H1 (cell line): ENCODE data around the gene NEUROG1. TPM values are rescaled to one million over a fixed set of nuclear protein-coding genes. Genes with fewer than 3 reads are reported as not detected.

Experiments
- CTCF ChIA-PET: fragments of 300-600 bp; sonication (Branson Sonifier 250); formaldehyde crosslinking; loops from one replicate; lab custom pipeline; 2021; ENCODE audit not compliant: partially characterized antibody; lab: Charles Lee
- POLR2A ChIA-PET: fragments of 300-600 bp; sonication (Branson Sonifier 250); formaldehyde crosslinking; loops from one replicate; lab custom pipeline; 2021; ENCODE audit warnings: inconsistent platforms; ENCODE audit not compliant: partially characterized antibody; lab: Charles Lee
- DNase-seq, 2 experiments: peaks; one replicate each; pipeline versions ENCODE4 v3.0.0 to v3.0.0-alpha.2; 2010 to 2022; ENCODE audit warnings: low spot score in 2 of 2, low read depth in 1 of 2, mixed read lengths in 1 of 2
- FAIRE-seq: peaks from 2 replicates; lab custom pipeline; 2011; peaks lifted over from hg19 to GRCh38; lab: Jason Lieb, UNC
- H2AFZ ChIP-seq: 2 replicates; pipeline ENCODE4 v1.8.1; 2012; ENCODE audit warnings: low read length, inconsistent platforms
- H2AK5ac ChIP-seq: 2 replicates; pipeline ENCODE4 v1.6.1; 2013; ENCODE audit warnings: low read depth, low read length
- H2BK120ac ChIP-seq: replicated peaks from 2 replicates; pipeline ENCODE3; 2013; ENCODE audit warnings: low read depth, low read length, inconsistent platforms
- H2BK12ac ChIP-seq: 2 replicates; pipeline ENCODE4 v1.6.1; 2013; ENCODE audit warnings: low read depth, low read length
- H2BK15ac ChIP-seq: 2 replicates; pipeline ENCODE4 v1.6.1; 2013; ENCODE audit warnings: low read length
- H2BK20ac ChIP-seq: 2 replicates; pipeline ENCODE4 v1.6.1; 2013; ENCODE audit warnings: low read length
- H2BK5ac ChIP-seq: 2 replicates; pipeline ENCODE4 v1.6.1; 2013; ENCODE audit warnings: low read depth, low read length
- H3K14ac ChIP-seq: 2 replicates; pipeline ENCODE4 v1.6.1; 2013; ENCODE audit warnings: inconsistent platforms; ENCODE audit not compliant: insufficient read length
- H3K18ac ChIP-seq: 2 replicates; pipeline ENCODE4 v1.6.1; 2013; ENCODE audit warnings: low read length; ENCODE audit errors: extremely low read depth
- H3K23ac ChIP-seq: 2 replicates; pipeline ENCODE4 v1.6.1; 2013; ENCODE audit warnings: inconsistent platforms; ENCODE audit not compliant: insufficient read length
- H3K23me2 ChIP-seq: 2 replicates; pipeline ENCODE4 v1.6.1; 2013; ENCODE audit warnings: low read depth, low read length
- H3K27ac ChIP-seq: 2 replicates; pipeline ENCODE4 v1.6.1; 2011; ENCODE audit warnings: low read depth, low read length, inconsistent platforms
- H3K27me3 ChIP-seq, 4 experiments: replicated peaks in 1 of 4; 1 replicate in 1 of 4; 2 replicates in 3 of 4; pipeline versions ENCODE4 v1.6.1 to v1.8.1; 2011 to 2013; ENCODE audit warnings: low read length in 3 of 4, mild to moderate bottlenecking in 3 of 4, inconsistent platforms in 2 of 4, mixed read lengths in 2 of 4, moderate library complexity in 1 of 4; ENCODE audit not compliant: control insufficient read depth in 3 of 4, insufficient read depth in 3 of 4; ENCODE audit errors: extremely low read depth in 1 of 4
- H3K36me3 ChIP-seq, 4 experiments: 2 replicates each; pipeline versions ENCODE4 v1.6.1 to v1.8.1; 2011 to 2013; ENCODE audit warnings: mild to moderate bottlenecking in 4 of 4, low read length in 3 of 4, moderate library complexity in 2 of 4, control low read depth in 1 of 4, inconsistent platforms in 1 of 4; ENCODE audit not compliant: insufficient read depth in 4 of 4, control insufficient read depth in 2 of 4
- H3K4ac ChIP-seq: replicated peaks from 2 replicates; pipeline ENCODE3; 2013; ENCODE audit warnings: low read length, low read depth, mixed read lengths, inconsistent platforms; ENCODE audit not compliant: insufficient read length
- H3K4me1 ChIP-seq, 4 experiments: replicated peaks in 1 of 4; 1 replicate in 1 of 4; 2 replicates in 3 of 4; pipeline versions ENCODE4 v1.6.1 to v1.8.1; 2011 to 2013; ENCODE audit warnings: low read length in 3 of 4, inconsistent platforms in 2 of 4, mixed read lengths in 1 of 4; ENCODE audit not compliant: insufficient read depth in 4 of 4, control insufficient read depth in 3 of 4
- H3K4me2 ChIP-seq, 2 experiments: 2 replicates each; pipeline versions ENCODE4 v1.6.1 to v1.8.1; 2011 to 2013; ENCODE audit warnings: low read depth in 2 of 2, low read length in 2 of 2, control low read depth in 1 of 2, inconsistent platforms in 1 of 2, mild to moderate bottlenecking in 1 of 2; ENCODE audit not compliant: insufficient read depth in 1 of 2
- H3K4me3 ChIP-seq, 4 experiments: fragments of 200-600, 300-600 bp in 1 of 4; sonication (generic), shearing (Covaris generic), sonication (Bioruptor Twin) in 1 of 4; 2 replicates each; pipeline versions ENCODE4 v1.5.1 to v1.8.1; 2011 to 2016; ENCODE audit warnings: low read length in 4 of 4, low read depth in 3 of 4, control low read depth in 2 of 4, inconsistent platforms in 2 of 4, mild to moderate bottlenecking in 2 of 4, mixed read lengths in 1 of 4, moderate library complexity in 1 of 4; ENCODE audit not compliant: insufficient read depth in 2 of 4; ENCODE audit errors: extremely low read depth in 1 of 4
- H3K56ac ChIP-seq: replicated peaks from 2 replicates; pipeline ENCODE3; 2013; ENCODE audit warnings: low read depth, mild to moderate bottlenecking, mixed read lengths, low read length, inconsistent platforms; ENCODE audit not compliant: insufficient read length
- H3K79me1 ChIP-seq: 2 replicates; pipeline ENCODE4 v1.6.1; 2013; ENCODE audit warnings: low read depth, low read length, control low read depth
- H3K79me2 ChIP-seq, 2 experiments: 2 replicates each; pipeline versions ENCODE4 v1.6.1 to v1.8.1; 2012 to 2013; ENCODE audit warnings: low read length in 2 of 2, mild to moderate bottlenecking in 2 of 2, inconsistent platforms in 1 of 2; ENCODE audit not compliant: insufficient read depth in 2 of 2, control insufficient read depth in 1 of 2
- H3K9ac ChIP-seq, 4 experiments: replicated peaks in 1 of 4; 1 replicate in 1 of 4; 2 replicates in 3 of 4; pipeline versions ENCODE4 v1.6.1 to v1.8.1; 2011 to 2013; ENCODE audit warnings: low read depth in 3 of 4, low read length in 3 of 4, control low read depth in 2 of 4, mild to moderate bottlenecking in 2 of 4, moderate library complexity in 2 of 4, inconsistent platforms in 1 of 4; ENCODE audit errors: extremely low read depth in 1 of 4
- H3K9me3 ChIP-seq, 2 experiments: 2 replicates each; pipeline versions ENCODE4 v1.6.1 to v1.8.1; 2012 to 2013; ENCODE audit warnings: mild to moderate bottlenecking in 2 of 2, moderate library complexity in 2 of 2, control low read depth in 1 of 2, inconsistent platforms in 1 of 2, low read depth in 1 of 2, low read length in 1 of 2, mixed read lengths in 1 of 2; ENCODE audit not compliant: insufficient read depth in 2 of 2
- H4K20me1 ChIP-seq, 2 experiments: replicated peaks in 1 of 2; 2 replicates each; pipeline versions ENCODE3 to v1.8.1; 2011 to 2013; ENCODE audit warnings: inconsistent platforms in 2 of 2, low read length in 2 of 2, mild to moderate bottlenecking in 1 of 2; ENCODE audit not compliant: insufficient read depth in 2 of 2, control insufficient read depth in 1 of 2
- H4K5ac ChIP-seq: 2 replicates; pipeline ENCODE4 v1.6.1; 2013; ENCODE audit warnings: low read length, low read depth, mixed read lengths, inconsistent platforms; ENCODE audit not compliant: insufficient read length
- H4K8ac ChIP-seq: 2 replicates; pipeline ENCODE4 v1.8.0; 2013; ENCODE audit warnings: mild to moderate bottlenecking, moderate library complexity, low read length, inconsistent platforms; ENCODE audit not compliant: insufficient read depth; ENCODE audit errors: extremely low read depth
- H4K91ac ChIP-seq: replicated peaks from 2 replicates; pipeline ENCODE3; 2013; ENCODE audit warnings: low read length, mixed read lengths, inconsistent platforms; ENCODE audit not compliant: insufficient read length
- POU5F1 ChIP-seq: IDR thresholded peaks from 2 replicates; pipeline ENCODE4 v1.6.1; 2011; ENCODE audit warnings: low read depth, mild to moderate bottlenecking, low read length, moderate library complexity
- RAD21 ChIP-seq, 2 experiments: IDR thresholded peaks in 1 of 2; conservative IDR thresholded peaks in 1 of 2; 2 replicates each; pipeline ENCODE4 v1.6.1; 2011; ENCODE audit warnings: low read depth in 2 of 2, low read length in 2 of 2, improper control_type of control experiment in 1 of 2, inconsistent platforms in 1 of 2, mild to moderate bottlenecking in 1 of 2, moderate library complexity in 1 of 2
- WGBS, 2 experiments: shearing (Covaris generic) in 1 of 2; methylation state at CpG; one replicate each; pipeline versions ENCODE4 v1.1.6 to v1.1.7; 2013 to 2015; ENCODE audit warnings: low lambda C conversion rate in 2 of 2, mixed read lengths in 2 of 2, inconsistent platforms in 1 of 2, low coverage in 1 of 2, missing lambda C conversion rate in 1 of 2; ENCODE audit not compliant: insufficient replicate concordance in 2 of 2, insufficient coverage in 1 of 2, insufficient read length in 1 of 2; ENCODE audit errors: extremely low coverage in 1 of 2, missing lambda C conversion rate in 1 of 2; 5-methylcytosine and 5-hydroxymethylcytosine counted together
- polyA plus RNA-seq, 7 experiments: library from polyadenylated mRNA; depleted of rRNA in 3 of 7; stranded (reverse) in 5 of 7; unstranded in 2 of 7; fragments of >200 nt in 5 of 7; fragments of 200-250 nt in 2 of 7; gene quantifications; 1 replicate in 5 of 7; 2 replicates in 1 of 7; 4 replicates in 1 of 7; pipeline versions ENCODE4 v1.2.1 to v1.2.3, GENCODE V29; 2011 to 2013; ENCODE audit warnings: missing spikeins in 2 of 7, mixed read lengths in 2 of 7
- total RNA-seq: library from RNA; stranded (reverse); fragmentation: NEBNext Ultra II Directional; extraction: Animal tissue kit (Norgen Biotek cat#: 25700); gene quantifications from 2 replicates; pipeline ENCODE4 v1.2.1, GENCODE V29; 2021
- TF ChIP-seq, protein P1 (sequence below), 3 experiments: IDR thresholded peaks; 1 replicate in 2 of 3; 2 replicates in 1 of 3; pipeline versions ENCODE4 v1.5.1 to v1.6.1; 2011; ENCODE audit warnings: low read length in 3 of 3, mild to moderate bottlenecking in 3 of 3, inconsistent platforms in 2 of 3, low read depth in 1 of 3, moderate library complexity in 1 of 3; ENCODE audit not compliant: insufficient read depth in 1 of 3; ENCODE audit errors: control extremely low read depth in 1 of 3

NEUROG1 gene
- total and polyA plus RNA-seq, 2 of the 8 experiments (the other 6 are each of a cell fraction or from before 2014, with no cell fraction given), result not detected

DNA sequence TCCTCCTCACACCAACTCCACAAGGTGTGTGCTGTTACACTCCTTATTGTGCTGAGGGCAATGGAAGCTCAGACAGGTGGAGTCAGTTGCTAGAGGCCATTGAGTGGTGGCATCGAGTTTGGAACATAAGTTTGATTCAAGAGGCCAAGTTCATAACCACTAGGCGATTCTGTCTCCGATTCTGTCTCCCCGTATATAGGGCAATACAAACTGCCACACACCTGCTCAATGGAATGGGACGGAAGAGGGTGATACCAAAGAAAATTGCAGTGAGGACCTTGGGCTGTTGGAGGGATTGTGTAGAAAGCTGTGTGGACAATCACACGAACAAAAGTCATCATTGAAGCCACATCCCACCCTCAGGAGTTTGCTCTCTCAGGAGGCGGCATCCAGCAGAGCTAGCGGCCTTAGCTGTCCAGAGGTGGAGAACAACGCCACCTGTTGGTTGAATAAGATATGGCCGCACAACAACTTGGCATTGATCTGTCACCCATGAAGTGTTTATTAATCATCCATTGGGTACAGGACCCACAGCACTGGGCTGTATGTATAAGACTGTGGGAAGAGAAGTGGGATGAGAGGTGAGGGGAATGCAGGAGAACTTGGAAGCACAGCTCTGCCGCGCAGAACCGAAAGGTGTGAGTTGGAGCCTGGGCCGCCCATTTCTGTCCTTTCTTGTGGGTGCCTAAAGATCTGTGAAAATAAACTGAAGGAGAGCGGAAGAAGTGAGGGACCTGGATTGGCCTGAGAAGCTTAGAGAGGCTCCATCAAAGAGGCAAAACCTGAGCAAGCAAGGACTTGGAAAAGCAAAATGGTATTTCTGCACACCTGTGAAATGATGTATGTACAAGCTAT, 16.1 kb upstream of the NEUROG1 start:
- Histone ChIP-seq H2AFZ (no peak overlapping the region), H3K4me3 (no peak overlapping the region), H3K9ac (no peak overlapping the region), H3K9me3 (no peaks in the 10 kb centered on the region), H3K79me1 (no peaks in the 10 kb centered on the region), H2BK20ac (no peak overlapping the region), H3K36me3 (no peaks in the 10 kb centered on the region), H2BK120ac (no peak overlapping the region), H3K4me1 (no peaks in the 10 kb centered on the region; a peak in 2 of 7 replicates), H3K56ac (no peak overlapping the region), H3K27ac (no peak overlapping the region), H3K23me2 (no peaks in the 10 kb centered on the region), H3K23ac (no peak overlapping the region), H3K14ac (no peak overlapping the region), H3K4me2 (no peak overlapping the region), H2BK12ac (no peak overlapping the region), H2BK15ac (no peak overlapping the region), H3K27me3 (peaks cover 41 to 50% (median 49%) of the 10 kb centered on the region in 4 experiments), H3K4ac (no peak overlapping the region), H2BK5ac (no peak overlapping the region), H4K5ac (no peak overlapping the region), H4K91ac (no peak overlapping the region), H4K8ac (no peak overlapping the region), H2AK5ac (no peak overlapping the region), H3K79me2 (no peaks in the 10 kb centered on the region), H3K18ac (no peak overlapping the region), H4K20me1 (peaks cover 3 to 22% of the 10 kb centered on the region in 2 experiments)
- WGBS, 2 experiments, result 41% methylated on average over 15 of the region's 15 CpGs; no CpG with 5 or more reads in 1 of the 2 experiments
- peak; percentile 93 for FAIRE-seq
- DNase-seq, result peak in 1 of 2 experiments; percentile 82
- POLR2A ChIA-PET, result interaction anchor here (1.3 to 2.0 kb wide), 2 partner anchors 85 to 89 kb away, joined by 3 to 4 read pairs; no protein-coding TSS in a partner anchor
- CTCF ChIA-PET, result interaction anchor here (0.7 to 11.4 kb wide), 46 partner anchors 7 to 518 kb away, joined by 3 to 778 read pairs (median 5); partner anchors contain the start of genes CXCL14, NEUROG1, SLC25A48 and TIFAB
- no peak for TF ChIP-seq POU5F1
- TF ChIP-seq RAD21 (IDR thresholded peaks at IDR 0.05 in 1 of 2, conservative IDR thresholded peaks at IDR 0.05 in 1 of 2; ENCODE audit: low read depth in 2 of 2, low read length in 2 of 2), result peak; percentile 89 to 91
- TF ChIP-seq, protein P1, sequence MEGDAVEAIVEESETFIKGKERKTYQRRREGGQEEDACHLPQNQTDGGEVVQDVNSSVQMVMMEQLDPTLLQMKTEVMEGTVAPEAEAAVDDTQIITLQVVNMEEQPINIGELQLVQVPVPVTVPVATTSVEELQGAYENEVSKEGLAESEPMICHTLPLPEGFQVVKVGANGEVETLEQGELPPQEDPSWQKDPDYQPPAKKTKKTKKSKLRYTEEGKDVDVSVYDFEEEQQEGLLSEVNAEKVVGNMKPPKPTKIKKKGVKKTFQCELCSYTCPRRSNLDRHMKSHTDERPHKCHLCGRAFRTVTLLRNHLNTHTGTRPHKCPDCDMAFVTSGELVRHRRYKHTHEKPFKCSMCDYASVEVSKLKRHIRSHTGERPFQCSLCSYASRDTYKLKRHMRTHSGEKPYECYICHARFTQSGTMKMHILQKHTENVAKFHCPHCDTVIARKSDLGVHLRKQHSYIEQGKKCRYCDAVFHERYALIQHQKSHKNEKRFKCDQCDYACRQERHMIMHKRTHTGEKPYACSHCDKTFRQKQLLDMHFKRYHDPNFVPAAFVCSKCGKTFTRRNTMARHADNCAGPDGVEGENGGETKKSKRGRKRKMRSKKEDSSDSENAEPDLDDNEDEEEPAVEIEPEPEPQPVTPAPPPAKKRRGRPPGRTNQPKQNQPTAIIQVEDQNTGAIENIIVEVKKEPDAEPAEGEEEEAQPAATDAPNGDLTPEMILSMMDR (IDR thresholded peaks at IDR 0.05; ENCODE audit: control extremely low read depth in 1 of 3, insufficient read depth in 1 of 3, low read depth in 1 of 3, low read length in 3 of 3), result peak; percentile 64 to 87 (median 85)
